Measurements from ENCODE around the gene ABCA7.
A peak's percentile ranks its signal among the peaks of the same experiment; 100 is the strongest.

The ABCA7 gene, protein sequence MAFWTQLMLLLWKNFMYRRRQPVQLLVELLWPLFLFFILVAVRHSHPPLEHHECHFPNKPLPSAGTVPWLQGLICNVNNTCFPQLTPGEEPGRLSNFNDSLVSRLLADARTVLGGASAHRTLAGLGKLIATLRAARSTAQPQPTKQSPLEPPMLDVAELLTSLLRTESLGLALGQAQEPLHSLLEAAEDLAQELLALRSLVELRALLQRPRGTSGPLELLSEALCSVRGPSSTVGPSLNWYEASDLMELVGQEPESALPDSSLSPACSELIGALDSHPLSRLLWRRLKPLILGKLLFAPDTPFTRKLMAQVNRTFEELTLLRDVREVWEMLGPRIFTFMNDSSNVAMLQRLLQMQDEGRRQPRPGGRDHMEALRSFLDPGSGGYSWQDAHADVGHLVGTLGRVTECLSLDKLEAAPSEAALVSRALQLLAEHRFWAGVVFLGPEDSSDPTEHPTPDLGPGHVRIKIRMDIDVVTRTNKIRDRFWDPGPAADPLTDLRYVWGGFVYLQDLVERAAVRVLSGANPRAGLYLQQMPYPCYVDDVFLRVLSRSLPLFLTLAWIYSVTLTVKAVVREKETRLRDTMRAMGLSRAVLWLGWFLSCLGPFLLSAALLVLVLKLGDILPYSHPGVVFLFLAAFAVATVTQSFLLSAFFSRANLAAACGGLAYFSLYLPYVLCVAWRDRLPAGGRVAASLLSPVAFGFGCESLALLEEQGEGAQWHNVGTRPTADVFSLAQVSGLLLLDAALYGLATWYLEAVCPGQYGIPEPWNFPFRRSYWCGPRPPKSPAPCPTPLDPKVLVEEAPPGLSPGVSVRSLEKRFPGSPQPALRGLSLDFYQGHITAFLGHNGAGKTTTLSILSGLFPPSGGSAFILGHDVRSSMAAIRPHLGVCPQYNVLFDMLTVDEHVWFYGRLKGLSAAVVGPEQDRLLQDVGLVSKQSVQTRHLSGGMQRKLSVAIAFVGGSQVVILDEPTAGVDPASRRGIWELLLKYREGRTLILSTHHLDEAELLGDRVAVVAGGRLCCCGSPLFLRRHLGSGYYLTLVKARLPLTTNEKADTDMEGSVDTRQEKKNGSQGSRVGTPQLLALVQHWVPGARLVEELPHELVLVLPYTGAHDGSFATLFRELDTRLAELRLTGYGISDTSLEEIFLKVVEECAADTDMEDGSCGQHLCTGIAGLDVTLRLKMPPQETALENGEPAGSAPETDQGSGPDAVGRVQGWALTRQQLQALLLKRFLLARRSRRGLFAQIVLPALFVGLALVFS (N-terminal part only)

DNA sequence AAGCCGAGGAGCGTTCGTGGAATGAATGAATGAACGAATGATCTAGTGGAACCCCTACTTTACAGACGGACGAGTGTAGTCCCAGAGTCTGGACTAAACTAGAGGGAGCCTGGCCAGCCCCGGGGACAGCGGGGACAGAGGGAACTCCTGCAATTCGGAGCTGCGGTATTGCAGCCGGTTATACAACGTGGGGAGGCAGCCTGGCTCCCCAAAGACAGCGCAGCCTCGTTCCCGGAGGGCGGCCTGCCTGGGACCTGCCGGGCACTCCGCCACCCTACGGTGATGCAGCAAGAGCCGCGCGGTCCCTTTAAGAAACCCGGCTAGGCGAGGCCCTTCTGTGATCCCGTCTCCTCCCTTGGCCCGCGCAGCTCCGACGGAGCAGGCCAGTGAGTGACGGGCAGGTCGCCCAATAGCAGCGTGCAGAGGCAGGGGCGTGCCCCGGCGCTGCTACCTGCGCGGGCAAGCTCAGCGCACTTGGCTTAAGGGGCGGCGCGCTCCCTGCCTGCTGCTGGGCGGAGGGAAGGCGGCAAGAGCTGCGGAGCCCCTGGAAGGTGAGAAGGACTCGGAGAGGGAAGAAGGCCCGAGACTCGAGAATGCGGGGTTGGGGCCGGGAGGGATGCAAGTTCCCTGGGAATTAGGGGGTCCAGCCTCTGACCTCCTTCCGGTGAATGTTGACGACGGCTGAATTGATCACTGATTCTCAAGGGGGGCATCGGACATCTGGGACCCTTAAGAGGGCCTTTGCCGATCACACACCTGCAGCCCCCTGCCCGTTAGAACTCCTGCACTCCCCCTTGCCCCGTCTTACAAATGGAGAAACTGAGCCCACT lies at the start of gene ABCA7:
ABCA7 (plus strand) TSS at position 462 of the 830 bp plus-strand sequence. CDS start 1,255 bp downstream, outside the sequence.
- peak; percentile 80 for FAIRE-seq

DNA sequence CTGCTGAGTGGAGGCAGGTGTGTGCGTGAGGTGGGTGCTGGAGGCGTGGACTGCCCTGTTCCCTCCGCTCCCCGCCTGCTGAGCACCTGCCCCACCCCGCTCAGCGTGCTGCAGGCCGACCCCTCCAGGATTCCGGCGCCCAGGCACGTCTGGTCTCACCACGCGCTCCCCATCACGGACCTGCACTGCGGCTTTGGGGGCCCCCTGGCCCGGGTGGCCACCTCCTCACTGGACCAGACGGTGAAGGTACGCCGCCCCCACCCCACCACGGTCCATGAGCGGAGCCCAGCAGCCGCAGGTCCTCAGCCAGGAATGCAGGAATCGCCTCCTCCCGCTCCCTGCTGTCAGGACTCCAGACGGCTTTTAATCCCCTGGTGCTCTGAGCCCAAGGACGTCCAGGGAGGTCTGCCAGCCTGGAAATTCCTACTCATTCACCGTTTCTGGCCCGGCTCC lies 49.8 kb upstream of the ABCA7 start:
- FAIRE-seq = no peak

DNA sequence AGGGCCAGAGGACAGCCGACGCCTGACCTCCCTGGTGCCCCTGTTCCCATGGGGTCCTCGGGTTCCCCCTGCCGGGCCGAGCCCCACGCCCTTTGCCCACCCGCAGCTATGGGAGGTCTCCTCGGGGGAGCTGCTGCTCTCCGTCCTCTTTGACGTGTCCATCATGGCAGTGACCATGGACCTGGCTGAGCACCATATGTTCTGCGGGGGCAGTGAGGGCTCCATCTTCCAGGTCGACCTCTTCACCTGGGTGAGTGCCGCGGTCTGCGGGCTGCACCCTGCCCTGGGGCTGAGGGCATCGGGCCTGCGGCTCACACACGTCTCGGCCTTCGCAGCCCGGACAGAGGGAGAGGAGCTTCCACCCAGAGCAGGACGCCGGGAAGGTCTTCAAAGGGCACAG lies 49.2 kb upstream of the ABCA7 start:
- no peak for FAIRE-seq

DNA sequence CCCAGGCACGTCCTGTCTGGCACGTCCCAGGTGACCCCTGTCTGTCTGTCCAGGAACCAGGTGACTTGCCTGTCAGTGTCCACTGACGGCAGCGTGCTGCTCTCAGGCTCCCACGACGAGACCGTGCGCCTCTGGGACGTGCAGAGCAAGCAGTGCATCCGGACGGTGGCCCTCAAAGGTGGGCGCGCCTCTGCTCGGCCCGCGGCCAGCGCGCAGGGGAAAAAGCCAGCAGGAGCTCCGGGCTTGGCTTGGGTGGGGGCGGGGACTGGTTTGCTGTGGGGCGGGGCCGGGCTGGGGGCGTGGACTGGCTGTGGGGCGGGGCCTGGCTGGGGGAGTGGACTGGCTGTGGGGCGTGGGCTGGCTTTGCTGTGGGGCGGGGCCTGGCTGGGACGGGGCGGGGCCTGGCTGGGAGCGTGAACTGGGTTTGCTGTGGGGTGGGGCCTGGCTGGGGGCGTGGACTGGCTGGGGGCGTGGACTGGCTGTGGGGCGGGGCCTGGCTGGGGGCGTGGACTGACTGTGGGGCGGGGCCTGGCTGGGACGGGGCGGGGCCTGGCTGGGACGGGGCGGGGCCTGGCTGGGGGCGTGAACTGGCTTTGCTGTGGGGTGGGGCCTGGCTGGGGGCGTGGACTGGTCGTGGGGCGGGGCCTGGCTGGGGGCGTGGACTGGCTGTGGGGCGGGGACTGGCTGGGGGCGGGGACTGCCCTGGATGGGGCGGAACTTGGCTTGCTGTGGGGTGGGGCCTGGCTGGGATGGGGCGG lies 48.6 kb upstream of the ABCA7 start:
- no peak for FAIRE-seq

DNA sequence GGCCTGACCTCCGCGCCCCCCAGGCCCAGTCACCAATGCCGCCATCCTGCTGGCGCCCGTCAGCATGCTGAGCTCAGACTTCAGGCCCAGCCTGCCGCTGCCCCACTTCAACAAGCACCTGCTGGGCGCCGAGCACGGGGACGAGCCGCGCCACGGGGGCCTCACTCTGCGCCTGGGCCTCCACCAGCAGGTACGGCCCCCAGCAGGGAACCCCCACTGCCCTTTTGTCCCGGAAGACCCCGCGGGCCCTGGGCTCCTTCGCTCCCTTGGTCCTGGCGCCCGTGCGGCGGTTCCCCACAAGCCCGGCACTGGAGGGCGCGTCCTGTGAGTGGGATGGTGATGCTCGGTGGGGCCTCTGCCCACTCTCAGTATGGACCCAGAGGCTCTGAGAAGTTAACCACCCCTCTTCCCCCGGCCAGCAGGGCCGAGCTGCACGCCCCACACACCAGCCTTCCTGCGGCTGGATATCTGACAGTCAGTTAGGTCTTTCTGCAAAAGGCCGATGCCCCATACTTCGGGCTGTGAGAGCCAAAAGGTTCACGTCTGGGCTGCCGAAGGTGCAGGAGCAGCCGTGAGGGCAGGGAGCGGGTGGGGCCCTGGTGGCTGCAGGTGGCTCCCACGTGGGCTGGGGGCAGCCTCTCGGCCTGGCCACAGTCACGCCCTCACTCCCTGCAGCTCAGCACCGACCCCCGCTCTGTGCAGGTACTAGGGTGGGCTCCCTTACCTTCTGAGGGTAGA lies 47.8 kb upstream of the ABCA7 start:
- FAIRE-seq = no peak

DNA sequence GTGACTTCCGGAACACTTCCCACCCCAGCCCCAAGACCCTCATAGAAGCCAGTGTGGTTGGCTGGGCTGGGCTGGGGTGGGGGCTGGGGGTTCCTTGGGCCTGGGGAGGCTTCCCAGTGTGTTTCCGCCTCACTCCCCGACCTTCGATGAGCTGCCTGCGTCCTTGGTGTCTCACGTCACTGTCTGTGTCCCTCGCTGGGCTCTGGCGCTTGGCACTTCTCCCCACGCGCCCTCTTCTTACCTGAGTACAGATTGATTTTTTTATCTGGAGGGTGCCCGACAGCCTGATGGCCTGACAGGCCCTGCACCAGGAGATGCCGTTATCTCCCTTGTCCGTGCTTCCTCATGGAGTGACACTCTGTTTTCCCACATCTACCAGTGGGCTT lies 47.2 kb upstream of the ABCA7 start:
- FAIRE-seq = no peak

DNA sequence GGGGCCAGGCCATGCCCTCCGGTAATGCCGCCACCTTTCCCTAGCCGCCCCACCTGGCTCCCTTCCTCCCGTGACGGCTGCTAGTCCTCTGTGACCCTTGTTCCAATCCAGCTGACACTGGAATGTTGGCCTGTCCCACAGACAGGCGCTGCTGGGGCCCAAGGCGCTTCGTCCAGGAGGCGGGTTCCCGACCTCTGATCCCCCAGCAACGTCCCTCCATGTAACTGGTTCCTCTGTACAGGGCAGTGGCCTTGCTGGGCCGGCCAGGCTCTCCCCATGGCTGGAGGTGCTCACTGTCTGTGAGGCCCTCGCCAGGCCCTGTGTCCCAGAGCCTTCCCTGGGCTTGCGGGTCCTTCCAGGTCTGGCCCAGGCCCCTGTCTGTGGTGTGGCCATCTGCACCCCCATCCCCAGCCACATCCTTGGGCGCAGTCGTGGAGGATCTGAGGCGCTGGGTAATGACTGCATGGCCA lies 46.5 kb upstream of the ABCA7 start:
- no peak for FAIRE-seq

DNA sequence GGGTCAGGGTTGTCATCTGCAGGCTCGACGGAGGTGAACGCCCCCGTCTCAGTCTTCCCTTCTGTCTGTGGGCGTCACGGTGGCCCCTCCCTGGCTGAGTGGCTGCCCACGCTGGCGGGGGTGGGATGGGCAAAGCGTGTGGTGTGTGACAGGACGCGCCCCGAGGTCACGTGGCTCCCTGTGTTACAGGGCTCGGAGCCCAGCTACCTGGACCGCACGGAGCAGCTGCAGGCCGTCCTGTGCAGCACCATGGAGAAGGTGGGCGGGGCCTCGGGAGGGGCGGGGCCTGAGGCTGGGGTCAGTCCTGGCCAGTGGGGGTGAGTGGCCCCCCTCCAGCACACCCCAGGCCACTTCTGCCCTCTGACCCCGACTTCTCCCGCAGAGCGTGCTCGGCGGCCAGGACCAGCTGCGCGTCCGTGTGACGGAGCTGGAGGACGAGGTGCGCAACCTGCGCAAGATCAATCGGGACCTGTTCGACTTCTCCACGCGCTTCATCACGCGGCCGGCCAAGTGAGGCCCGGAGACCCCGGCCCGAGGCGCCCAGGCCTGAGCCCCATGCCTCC lies 46.0 kb upstream of the ABCA7 start:
- no peak for FAIRE-seq

DNA sequence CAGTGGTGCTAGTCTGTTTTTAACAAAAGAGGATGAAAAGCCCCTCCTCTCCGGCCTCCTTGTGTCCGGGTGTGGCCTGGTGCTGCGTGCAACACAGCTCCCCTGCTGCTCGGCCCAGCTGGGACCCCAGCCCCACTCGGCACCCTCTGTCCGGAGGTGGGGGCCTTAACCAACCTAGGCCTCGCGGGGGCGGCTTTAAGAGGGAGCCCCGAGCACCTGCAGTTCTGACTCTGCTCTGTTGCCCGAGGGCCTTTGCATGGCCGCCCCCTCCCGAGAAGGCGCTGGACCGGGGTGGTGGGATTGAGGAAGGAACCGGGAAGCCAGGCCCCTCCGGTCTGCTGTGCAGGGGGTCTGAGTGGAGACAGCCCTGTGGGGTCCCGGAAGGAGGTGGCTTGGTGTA lies 45.4 kb upstream of the ABCA7 start:
- FAIRE-seq = no peak

DNA sequence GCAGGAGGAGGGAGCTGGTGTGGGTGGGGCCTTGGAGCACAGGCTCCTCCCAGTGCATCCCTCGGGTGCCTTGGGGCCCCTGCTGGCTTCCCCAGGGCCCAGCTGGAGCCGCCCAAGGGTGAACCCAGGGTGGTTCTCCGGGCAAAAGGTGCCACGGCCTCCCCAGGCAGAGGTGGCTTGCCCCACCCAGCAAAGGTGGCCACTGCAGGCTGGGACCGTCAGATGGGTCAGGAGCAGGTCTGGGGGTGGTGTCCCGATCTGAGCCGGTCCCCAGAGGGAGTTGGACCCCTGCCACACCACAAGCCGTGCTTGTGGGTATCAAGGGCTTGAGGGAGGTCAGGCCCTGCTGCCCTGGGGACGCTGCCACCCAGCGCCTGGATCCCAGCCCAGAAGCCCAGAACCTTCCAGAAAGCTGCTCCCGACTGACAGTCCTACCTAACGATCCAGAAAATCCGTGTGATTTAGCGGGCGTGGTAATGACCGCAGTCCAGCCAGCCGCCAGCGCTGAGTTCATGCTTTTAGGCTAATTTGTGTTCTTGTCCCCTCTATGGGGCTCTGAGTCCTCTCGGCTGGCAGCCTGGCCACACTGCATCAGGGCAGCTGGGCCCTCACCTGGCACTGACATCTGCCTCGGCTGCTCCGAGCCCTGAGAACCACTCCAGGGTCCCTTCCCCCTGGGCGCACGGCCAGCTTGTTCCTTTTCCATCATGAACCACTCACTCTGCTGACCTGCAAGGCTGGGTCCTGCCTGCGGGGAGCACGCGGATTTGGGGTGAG lies 44.7 kb upstream of the ABCA7 start:
- no peak for FAIRE-seq

DNA sequence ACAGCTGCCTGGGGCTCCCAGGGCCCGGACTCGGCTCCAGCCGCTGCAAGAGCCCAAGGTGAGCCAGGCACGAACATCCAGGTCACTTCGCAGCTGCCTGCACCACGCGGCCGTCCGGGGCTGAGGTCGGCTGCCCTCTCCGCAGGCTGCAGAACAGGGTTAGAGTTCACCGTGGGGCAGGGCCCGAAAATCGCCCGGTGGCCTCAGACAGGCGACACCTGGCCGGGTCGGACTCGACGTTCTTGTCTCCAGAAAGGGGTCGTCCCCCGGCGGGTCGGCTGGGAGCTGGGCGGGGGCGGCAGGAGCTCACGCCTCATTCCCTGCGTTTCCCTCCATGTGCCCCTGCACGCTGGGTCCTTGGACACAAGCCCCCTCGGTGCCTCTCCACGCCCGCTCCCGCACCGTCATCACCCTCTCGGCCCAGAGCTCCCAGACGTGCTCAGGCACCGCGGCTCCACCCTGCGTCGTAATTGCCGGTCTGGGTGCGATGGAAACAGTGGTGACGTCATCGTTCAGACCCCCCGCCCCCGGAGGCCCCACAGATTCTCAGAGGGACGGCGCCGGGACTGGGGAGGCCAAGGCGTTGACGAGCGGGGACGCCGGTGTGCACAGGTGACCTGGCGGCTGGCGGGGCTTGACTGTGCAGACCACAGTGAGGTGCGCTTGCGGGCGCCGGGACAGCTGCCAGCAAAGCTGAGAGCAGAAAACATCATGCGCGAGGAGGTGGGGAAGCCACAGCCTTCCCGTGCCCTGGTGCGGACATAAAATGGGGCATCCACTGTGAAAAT lies 43.7 kb upstream of the ABCA7 start:
- no peak for FAIRE-seq

DNA sequence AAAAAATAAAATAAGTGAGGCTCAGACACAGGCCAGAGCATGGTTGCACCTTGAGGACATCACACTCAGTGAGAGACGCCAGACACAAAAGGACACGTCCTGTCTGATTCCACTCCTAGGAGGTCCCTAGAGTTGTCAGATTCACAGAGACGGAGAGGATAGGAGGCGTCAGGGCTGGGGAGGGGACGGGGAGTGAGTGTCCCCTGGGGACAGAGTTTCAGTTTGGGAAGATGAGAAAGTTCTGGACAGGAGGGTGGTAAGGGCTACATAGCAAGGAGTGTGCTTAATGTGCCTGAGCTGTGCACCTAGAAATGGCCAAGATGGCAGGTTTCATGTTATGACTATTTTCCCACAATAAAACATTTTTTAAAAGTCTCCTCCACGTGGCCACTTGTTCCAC lies 41.8 kb upstream of the ABCA7 start:
- FAIRE-seq = no peak

DNA sequence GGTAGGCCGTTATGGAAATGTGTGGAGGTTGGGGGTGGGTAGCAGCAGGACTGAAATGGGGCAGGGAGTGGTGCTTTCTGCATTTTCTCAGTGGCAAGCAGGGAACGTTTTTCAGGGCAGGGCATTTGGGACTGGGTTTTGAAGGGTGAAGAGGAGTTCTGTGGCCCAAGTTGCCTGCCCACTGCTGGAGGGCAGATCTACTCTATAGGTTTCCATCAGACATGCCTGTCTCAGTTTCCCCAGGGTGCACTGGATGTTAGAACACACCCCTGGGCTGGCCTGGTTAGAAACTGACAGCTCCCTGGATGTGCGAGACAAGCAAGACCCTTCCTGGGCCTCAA lies 40.6 kb upstream of the ABCA7 start:
- FAIRE-seq = no peak

DNA sequence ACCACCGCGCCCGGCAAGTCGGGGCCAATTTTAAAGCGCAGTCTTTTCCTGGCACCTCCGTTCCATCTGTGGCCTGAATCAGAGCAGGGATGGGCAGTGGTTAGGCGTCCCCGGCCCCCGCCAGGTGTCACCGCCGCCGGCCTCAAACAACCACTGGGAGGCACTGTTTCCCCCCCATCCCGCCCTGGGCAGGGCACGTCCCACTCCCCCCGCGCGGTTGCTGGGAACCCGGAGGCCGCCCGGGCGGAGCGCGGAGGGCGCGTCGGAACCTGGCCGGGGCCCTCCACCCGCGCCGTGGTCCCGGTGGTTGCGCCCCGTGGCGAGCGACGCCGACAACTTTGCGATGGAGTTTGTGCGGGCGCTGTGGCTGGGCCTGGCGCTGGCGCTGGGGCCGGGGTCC lies 39.8 kb upstream of the ABCA7 start, which contains the start of gene GRIN3B:
GRIN3B (plus strand) TSS at position 325 of the 400 bp plus-strand sequence; CDS start at position 344, 19 bp downstream.
- FAIRE-seq = no peak

DNA sequence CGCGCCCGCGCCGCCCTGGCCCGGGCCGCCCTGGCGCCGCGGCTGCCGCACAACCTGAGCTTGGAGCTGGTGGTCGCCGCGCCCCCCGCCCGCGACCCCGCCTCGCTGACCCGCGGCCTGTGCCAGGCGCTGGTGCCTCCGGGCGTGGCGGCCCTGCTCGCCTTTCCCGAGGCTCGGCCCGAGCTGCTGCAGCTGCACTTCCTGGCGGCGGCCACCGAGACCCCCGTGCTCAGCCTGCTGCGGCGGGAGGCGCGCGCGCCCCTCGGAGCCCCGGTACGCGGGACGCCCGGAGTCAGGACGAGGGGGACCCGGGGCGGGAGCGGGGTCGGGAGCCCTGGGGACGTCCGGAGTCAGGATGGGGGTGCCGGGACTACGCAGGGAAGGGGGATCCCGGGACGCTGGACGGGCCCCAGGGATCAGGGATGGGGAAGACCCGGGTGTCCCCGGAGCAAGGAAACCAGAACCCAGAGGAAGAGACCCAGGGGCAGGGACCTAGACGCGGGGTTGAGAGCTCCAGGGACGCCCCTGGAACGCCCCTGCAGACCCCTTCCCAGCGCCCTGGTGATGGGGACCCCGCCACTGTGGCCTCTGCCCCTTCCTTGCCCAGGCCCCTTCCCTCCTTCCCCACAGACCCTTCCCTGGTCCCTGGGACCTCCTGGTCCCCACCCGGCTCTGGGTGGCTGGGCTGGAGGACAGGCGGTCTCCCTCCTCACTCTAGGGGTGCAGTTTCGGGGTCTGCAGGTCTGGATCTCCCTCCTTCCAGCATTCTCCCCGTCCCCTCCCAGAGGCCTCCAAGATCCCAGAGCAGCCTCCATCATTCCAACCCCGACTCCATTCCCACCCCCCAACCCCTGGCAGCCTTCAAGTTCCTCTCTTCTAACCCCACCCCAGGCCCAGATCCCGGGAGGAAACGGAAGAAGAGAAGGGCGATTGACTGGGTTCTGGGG lies 39.0 kb upstream of the ABCA7 start:
- FAIRE-seq = no peak

DNA sequence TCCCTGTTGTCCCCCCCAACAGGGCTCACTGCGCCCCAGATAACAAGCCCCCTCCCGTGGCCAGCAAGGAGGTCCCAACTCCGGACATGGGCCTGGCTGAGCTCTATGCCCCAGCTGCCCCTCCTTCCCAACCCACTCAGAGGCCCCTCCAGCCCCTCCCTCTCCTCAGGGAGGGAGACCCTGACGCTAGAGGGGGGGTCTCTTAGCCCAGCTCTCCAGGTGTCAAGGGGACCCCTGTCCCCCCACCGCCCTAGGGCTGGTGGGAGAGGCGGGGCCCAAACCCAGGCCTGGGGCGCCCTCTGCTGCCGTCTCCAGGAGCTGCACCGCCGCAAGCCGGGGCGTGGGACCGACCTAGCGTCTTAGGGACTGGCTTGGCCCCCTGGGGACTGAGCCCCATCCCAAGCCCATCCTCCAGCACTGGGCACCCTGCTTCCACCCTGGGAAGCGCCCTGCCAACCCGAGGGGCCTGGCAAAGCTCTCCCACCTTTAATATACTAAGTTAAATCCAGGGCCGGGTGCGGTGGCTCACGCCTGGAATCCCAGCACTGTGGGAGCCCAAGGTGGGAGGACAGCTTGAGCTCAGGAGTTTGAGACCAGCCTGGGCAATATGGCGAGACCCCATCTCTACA lies 38.3 kb upstream of the ABCA7 start:
- FAIRE-seq = no peak

DNA sequence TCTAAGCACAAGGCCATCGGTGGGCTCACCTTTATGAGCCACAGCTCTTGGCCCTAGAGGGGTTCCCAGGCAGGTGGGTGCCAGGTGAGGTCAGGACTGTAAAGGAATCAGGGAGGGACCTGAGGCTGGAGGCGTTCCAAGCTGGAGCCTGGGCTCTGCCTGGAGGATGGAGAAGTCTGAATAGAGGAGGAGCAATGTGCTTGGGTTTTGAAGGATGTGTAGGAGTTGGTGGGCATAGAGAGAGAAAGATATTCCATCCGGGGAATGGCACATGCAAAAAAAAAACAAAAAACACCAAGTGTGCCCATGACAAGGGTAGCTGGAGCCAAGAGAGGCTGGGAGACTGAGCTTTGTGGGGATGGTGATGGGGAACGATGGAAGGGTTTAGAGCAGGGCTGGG lies 37.3 kb upstream of the ABCA7 start:
- no peak for FAIRE-seq

Data from TTC549 (cell line).